DND-41 (cell line): Measurements from ENCODE around the gene TMCC1.
"Not testable (repeated sequence)": the region's sequence is repeated elsewhere in the genome, so short reads cannot be mapped to it uniquely, and the experiment has no call there.

Source experiments
- EZH2 ChIP-seq: IDR thresholded peaks from 3 replicates; pipeline ENCODE4 v1.6.1; 2012; ENCODE audit warnings: borderline replicate concordance, low read depth, mild to moderate bottlenecking, moderate library complexity, low read length, inconsistent platforms; ENCODE audit not compliant: severe bottlenecking
- TF ChIP-seq, protein P1 (sequence below): IDR thresholded peaks from 2 replicates; pipeline ENCODE4 v1.5.1; 2012; ENCODE audit warnings: borderline replicate concordance, low read length, moderate library complexity, mild to moderate bottlenecking; ENCODE audit not compliant: poor library complexity, severe bottlenecking; ENCODE audit errors: extremely low read depth

DNA sequence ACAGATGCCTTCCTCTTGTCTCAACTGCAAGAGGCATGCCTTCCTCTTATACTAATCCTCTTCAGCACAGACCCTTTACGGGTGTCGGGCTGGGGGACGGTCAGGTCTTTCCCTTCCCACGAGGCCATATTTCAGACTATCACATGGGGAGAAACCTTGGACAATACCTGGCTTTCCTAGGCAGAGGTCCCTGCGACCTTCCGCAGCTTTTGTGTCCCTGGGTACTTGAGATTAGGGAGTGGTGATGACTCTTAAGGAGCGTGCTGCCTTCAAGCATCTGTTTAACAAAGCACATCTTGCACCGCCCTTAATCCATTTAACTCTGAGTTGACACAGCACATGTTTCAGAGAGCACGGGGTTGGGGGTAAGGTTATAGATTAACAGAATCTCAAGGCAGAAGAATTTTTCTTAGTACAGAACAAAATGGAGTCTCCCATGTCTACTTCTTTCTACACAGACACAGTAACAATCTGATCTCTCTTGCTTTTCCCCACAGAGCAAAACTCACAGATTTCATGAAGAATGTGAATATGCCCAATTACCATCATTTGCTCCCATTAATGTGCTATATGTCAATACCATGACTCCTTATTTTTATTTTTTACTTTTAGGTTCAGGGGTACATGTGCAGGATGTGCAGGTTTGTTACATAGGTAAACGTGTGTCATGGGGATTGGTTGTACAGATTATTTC lies 251.8 kb downstream of the TMCC1 start:
- not testable (repeated sequence) for TF ChIP-seq EZH2
- TF ChIP-seq, protein P1, sequence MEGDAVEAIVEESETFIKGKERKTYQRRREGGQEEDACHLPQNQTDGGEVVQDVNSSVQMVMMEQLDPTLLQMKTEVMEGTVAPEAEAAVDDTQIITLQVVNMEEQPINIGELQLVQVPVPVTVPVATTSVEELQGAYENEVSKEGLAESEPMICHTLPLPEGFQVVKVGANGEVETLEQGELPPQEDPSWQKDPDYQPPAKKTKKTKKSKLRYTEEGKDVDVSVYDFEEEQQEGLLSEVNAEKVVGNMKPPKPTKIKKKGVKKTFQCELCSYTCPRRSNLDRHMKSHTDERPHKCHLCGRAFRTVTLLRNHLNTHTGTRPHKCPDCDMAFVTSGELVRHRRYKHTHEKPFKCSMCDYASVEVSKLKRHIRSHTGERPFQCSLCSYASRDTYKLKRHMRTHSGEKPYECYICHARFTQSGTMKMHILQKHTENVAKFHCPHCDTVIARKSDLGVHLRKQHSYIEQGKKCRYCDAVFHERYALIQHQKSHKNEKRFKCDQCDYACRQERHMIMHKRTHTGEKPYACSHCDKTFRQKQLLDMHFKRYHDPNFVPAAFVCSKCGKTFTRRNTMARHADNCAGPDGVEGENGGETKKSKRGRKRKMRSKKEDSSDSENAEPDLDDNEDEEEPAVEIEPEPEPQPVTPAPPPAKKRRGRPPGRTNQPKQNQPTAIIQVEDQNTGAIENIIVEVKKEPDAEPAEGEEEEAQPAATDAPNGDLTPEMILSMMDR: not testable (repeated sequence)
